Stimulated activated CD4-positive, alpha-beta T cell treated with anti-CD3 and anti-CD28 coated beads, Interleukin-2, amount 100 ng/mL, for 48 hours (primary cell): ENCODE measurements around the gene SLAMF9.
"Not testable (repeated sequence)": the region's sequence is repeated elsewhere in the genome, so short reads cannot be mapped to it uniquely, and the experiment has no call there.

Source experiments
- DNase-seq, 2 donors: peaks; one replicate each; pipeline ENCODE4 v3.0.0-alpha.2; 2020

The SLAMF9 gene

GRCh38 chr1:159920202-159920601 lies 33.8 kb downstream of the SLAMF9 start:
- no peak for DNase-seq

- no peak for DNase-seq
Observed at GRCh38 chr1:159919236-159919865, 34.7 kb downstream of the SLAMF9 start.

GRCh38 chr1:159918352-159919200 lies 35.5 kb downstream of the SLAMF9 start:
- DNase-seq: no peak

GRCh38 chr1:159917533-159918351 lies 36.3 kb downstream of the SLAMF9 start:
- DNase-seq: no peak

- DNase-seq: no peak
Observed at GRCh38 chr1:159916242-159917051, 37.6 kb downstream of the SLAMF9 start.

GRCh38 chr1:159915571-159916241 lies 38.3 kb downstream of the SLAMF9 start:
- DNase-seq: no peak

GRCh38 chr1:159914252-159915018 lies 39.6 kb downstream of the SLAMF9 start:
- DNase-seq: no peak

- DNase-seq: no peak
Observed at GRCh38 chr1:159913451-159914192, 40.4 kb downstream of the SLAMF9 start.

- DNase-seq: no peak
Observed at GRCh38 chr1:159911326-159912070, 42.5 kb downstream of the SLAMF9 start.

- DNase-seq: no peak
Observed at GRCh38 chr1:159908031-159908940, 45.8 kb downstream of the SLAMF9 start.

GRCh38 chr1:159906960-159907359 lies 47.1 kb downstream of the SLAMF9 start:
- DNase-seq: no peak

GRCh38 chr1:159904036-159904435 lies 50.0 kb downstream of the SLAMF9 start:
- not testable (repeated sequence) for DNase-seq

- DNase-seq: no peak
Observed at GRCh38 chr1:159902541-159902940, 51.5 kb downstream of the SLAMF9 start.
